Central memory CD8-positive, alpha-beta T cell (primary cell): ENCODE results near the gene LRIT3.

Experiments
- ATAC-seq: fragments of 150-1000 bp; cut with Tn5 transposase; replicated peaks from 2 replicates; pipeline ENCODE4 v1.10.0; 2022; ENCODE audit warnings: mild to moderate bottlenecking, moderate FRiP score, moderate number of reproducible peaks; ENCODE audit not compliant: poor library complexity, severe bottlenecking; ENCODE audit errors: extremely low read depth
- DNase-seq, 2 donors: peaks; one replicate each; pipeline ENCODE4 v3.0.0; 2021; ENCODE audit warnings: low spot score in 2 of 2
- H3K27ac Mint-ChIP-seq: one replicate; pipeline ENCODE4 v1.8.0; 2022; ENCODE audit warnings: low read depth, mild to moderate bottlenecking, moderate library complexity, mixed read lengths
- H3K27me3 Mint-ChIP-seq: one replicate; pipeline ENCODE4 v1.8.0; 2022; ENCODE audit warnings: mixed read lengths
- H3K36me3 Mint-ChIP-seq: one replicate; pipeline ENCODE4 v1.8.0; 2022; ENCODE audit warnings: mild to moderate bottlenecking, moderate library complexity, mixed read lengths; ENCODE audit not compliant: insufficient read depth
- H3K4me1 Mint-ChIP-seq: one replicate; pipeline ENCODE4 v1.8.0; 2022; ENCODE audit warnings: mixed read lengths
- H3K4me3 Mint-ChIP-seq: one replicate; pipeline ENCODE4 v1.8.0; 2022; ENCODE audit warnings: mild to moderate bottlenecking, moderate library complexity, mixed read lengths
- H3K9me3 Mint-ChIP-seq: one replicate; pipeline ENCODE4 v1.8.0; 2022; ENCODE audit warnings: mixed read lengths

Gene LRIT3

GRCh38 chr4:109847896-109848442 lies at the start of gene LRIT3:
Gene LRIT3 (plus strand): TSS chr4:109848107. CDS start chr4:109848202, 95 bp downstream.
- Mint-ChIP-seq H3K4me3 (no peak within 1 kb of the TSS), H3K36me3 (no peaks in the 10 kb centered on the region), H3K4me1 (no peaks in the 10 kb centered on the region), H3K9me3 (no peaks in the 10 kb centered on the region), H3K27me3 (peaks cover 9% of the 10 kb centered on the region), H3K27ac (no peak within 1 kb of the TSS)
- no peak for DNase-seq
- no peak for ATAC-seq

DNA sequence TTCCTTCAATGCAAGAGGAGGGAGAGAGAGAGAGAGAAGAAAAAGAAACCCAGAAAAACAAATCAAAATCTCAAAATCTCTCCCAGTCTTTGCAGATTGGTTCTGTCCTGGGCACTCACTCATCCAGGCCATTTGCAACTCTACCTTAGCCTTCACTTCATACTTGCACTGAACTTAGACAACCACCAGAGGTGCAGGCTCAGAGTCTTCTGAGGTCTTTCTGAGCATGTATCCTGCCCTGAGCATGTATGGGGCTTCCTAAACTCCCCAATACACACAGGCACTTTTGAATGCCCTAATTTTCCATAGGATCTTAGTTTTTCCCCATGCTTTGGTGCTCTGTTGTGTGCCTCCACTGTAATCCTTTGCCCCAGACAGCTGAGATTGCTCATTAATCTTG lies 49.0 kb upstream of the LRIT3 start:
- Mint-ChIP-seq H3K4me3 (no peak overlapping the region), H3K4me1 (no peaks in the 10 kb centered on the region), H3K9me3 (peaks cover 14% of the 10 kb centered on the region), H3K36me3 (no peaks in the 10 kb centered on the region), H3K27me3 (peaks cover 21% of the 10 kb centered on the region), H3K27ac (no peak overlapping the region)
- DNase-seq: no peak
- no peak for ATAC-seq

GRCh38 chr4:109801099-109801789 lies 46.7 kb upstream of the LRIT3 start:
- DNase-seq (no peak), ATAC-seq (no peak)
- H3K4me1 Mint-ChIP-seq: no peaks in the 10 kb centered on the region
- peaks cover 15% of the 10 kb centered on the region for H3K27me3 Mint-ChIP-seq
- no peaks in the 10 kb centered on the region for H3K36me3 Mint-ChIP-seq
- no peak overlapping the region for H3K4me3 Mint-ChIP-seq
- no peaks in the 10 kb centered on the region for H3K9me3 Mint-ChIP-seq
- H3K27ac Mint-ChIP-seq: no peak overlapping the region

GRCh38 chr4:109801895-109802319 lies 46.0 kb upstream of the LRIT3 start, which contains the start of gene CFI:
Gene CFI (minus strand): TSS chr4:109801999. CDS start chr4:109801971, 28 bp downstream.
- Mint-ChIP-seq H3K9me3 (no peaks in the 10 kb centered on the region), H3K36me3 (no peaks in the 10 kb centered on the region), H3K27me3 (peaks cover 13% of the 10 kb centered on the region), H3K4me1 (no peaks in the 10 kb centered on the region), H3K27ac (no peak within 1 kb of the TSS), H3K4me3 (no peak within 1 kb of the TSS)
- ATAC-seq: no peak
- DNase-seq: no peak

GRCh38 chr4:109803924-109804571 lies 43.9 kb upstream of the LRIT3 start:
- Mint-ChIP-seq H3K4me1 (no peaks in the 10 kb centered on the region), H3K27ac (no peak overlapping the region), H3K4me3 (no peak overlapping the region), H3K9me3 (no peaks in the 10 kb centered on the region), H3K36me3 (no peaks in the 10 kb centered on the region), H3K27me3 (peaks cover 23% of the 10 kb centered on the region)
- ATAC-seq: no peak
- no peak for DNase-seq

GRCh38 chr4:109809655-109810054 lies 38.3 kb upstream of the LRIT3 start:
- Mint-ChIP-seq H3K27ac (no peak overlapping the region), H3K27me3 (peaks cover 21% of the 10 kb centered on the region), H3K4me1 (peaks cover 3% of the 10 kb centered on the region), H3K36me3 (no peaks in the 10 kb centered on the region), H3K9me3 (no peaks in the 10 kb centered on the region), H3K4me3 (no peak overlapping the region)
- DNase-seq (no peak), ATAC-seq (no peak)

DNA sequence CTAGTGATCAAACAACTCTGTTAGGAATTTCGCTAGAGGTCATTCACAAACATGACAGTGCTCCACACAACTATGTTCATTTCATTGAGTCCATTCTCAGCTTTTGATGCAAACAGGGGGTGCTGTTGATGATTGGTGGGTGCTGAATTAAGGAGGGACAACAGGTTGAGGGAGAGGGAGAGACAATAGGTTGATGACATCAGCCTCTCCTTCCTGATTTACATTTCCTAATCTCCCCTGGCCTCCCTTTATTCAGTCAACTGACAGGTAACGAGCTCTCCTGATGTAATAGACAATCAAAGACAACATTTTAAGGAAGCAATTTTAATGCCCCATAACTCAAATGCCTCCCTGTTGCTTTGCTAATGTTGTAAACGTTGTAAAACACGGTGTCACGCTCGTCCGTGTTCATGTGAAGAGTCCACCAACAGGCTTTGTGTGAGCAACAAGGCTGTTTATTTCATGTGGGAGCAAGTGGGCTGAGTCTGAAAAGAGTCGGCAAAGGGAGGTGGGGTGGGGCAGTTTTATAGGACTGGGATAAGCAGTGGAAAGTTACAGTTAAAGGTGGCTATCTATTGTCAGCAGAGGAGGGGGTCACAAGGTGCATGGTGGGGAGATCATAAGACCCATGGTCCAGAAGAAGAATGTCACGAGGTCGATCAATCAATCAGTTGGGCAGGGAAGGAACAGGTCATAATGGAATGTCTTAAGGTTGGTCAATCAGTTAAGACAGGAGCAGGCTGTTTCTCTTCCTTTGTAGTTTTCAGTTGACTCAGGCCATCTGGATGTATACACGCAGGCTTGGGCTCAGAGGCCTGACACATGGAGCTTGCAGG lies 37.1 kb upstream of the LRIT3 start:
- Mint-ChIP-seq H3K27me3 (peaks cover 10% of the 10 kb centered on the region), H3K9me3 (no peaks in the 10 kb centered on the region), H3K36me3 (peaks cover 7% of the 10 kb centered on the region), H3K4me1 (peaks cover 10% of the 10 kb centered on the region), H3K27ac (no peak overlapping the region), H3K4me3 (no peak overlapping the region)
- DNase-seq (no peak), ATAC-seq (no peak)

- no peak overlapping the region for H3K4me3 Mint-ChIP-seq
- peaks cover 13% of the 10 kb centered on the region for H3K36me3 Mint-ChIP-seq
- no peak for ATAC-seq
- H3K27me3 Mint-ChIP-seq: peaks cover 10% of the 10 kb centered on the region
- DNase-seq: no peak
- peaks cover 19% of the 10 kb centered on the region for H3K4me1 Mint-ChIP-seq
- no peak overlapping the region for H3K27ac Mint-ChIP-seq
- H3K9me3 Mint-ChIP-seq: no peaks in the 10 kb centered on the region
Observed at GRCh38 chr4:109811707-109812106, 36.2 kb upstream of the LRIT3 start.

DNA sequence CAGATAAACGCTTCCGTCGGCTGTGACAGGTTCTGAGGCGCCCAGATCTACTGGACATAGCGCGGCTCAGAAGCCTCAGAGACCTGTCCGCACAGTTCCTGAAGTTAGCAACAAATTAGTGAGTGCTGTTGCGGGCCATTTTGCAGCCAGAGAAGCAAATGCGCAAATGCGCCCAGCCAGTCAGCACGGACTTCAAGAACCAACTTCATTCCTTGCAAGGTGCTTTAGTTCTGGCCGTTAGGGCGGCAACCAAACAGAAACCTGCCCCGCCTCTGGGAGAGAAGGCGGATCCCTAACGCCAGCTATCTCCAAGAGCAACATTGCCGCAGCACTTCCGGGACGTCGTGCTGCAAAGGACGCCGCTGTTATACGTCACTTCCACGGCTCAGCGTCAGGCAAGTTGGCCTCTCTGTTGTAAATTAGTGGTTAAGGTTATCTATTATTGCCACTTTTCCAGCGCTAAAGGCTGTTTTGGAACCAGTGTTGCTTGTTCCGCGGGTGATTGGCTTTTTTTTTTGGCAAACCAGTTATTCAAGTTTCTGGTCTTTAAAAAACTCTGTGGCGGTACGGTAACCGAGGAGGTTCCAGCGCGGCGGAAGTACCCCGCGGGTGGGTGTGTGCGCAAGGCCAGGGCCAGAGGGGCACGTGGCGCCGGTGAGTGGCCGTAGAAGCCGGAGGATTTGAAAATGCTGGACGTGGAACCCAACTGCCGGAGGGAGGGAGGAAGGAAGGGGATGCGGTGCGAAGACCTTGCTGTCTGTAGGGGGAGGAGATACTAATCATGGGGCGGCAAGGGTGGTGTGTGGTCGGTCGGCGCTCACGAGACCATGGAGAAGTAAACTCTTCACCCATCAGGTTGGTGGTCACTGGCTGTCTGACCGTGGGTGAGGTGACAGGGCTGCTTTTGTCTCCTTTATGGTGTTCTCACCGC lies 32.5 kb upstream of the LRIT3 start, which contains the start of gene GAR1:
Gene GAR1 (plus strand): TSS at position 612 of the 931 bp plus-strand sequence. CDS start 403 bp downstream, outside the sequence.
- peak; percentile 92 for ATAC-seq
- peak within 1 kb of the TSS; percentile 95 for H3K4me3 Mint-ChIP-seq
- peak; percentile 65 to 70 for DNase-seq
- no peaks in the 10 kb centered on the region for H3K9me3 Mint-ChIP-seq
- peaks cover 28% of the 10 kb centered on the region for H3K36me3 Mint-ChIP-seq
- peak within 1 kb of the TSS; percentile 98 for H3K27ac Mint-ChIP-seq
- H3K27me3 Mint-ChIP-seq: no peaks in the 10 kb centered on the region
- peaks cover 39% of the 10 kb centered on the region for H3K4me1 Mint-ChIP-seq

GRCh38 chr4:109816082-109816442 lies 31.8 kb upstream of the LRIT3 start:
- no peaks in the 10 kb centered on the region for H3K9me3 Mint-ChIP-seq
- H3K4me1 Mint-ChIP-seq: peaks cover 43% of the 10 kb centered on the region
- DNase-seq (peak; percentile 20 to 31), ATAC-seq (peak; percentile 34)
- H3K27ac Mint-ChIP-seq: peak overlapping the region; percentile 98
- H3K27me3 Mint-ChIP-seq: no peaks in the 10 kb centered on the region
- H3K4me3 Mint-ChIP-seq: peak overlapping the region; percentile 95
- peaks cover 29% of the 10 kb centered on the region for H3K36me3 Mint-ChIP-seq

GRCh38 chr4:109816894-109817293 lies 31.0 kb upstream of the LRIT3 start:
- peaks cover 34% of the 10 kb centered on the region for H3K36me3 Mint-ChIP-seq
- peak overlapping the region; percentile 98 for H3K27ac Mint-ChIP-seq
- H3K27me3 Mint-ChIP-seq: no peaks in the 10 kb centered on the region
- peak overlapping the region; percentile 95 for H3K4me3 Mint-ChIP-seq
- ATAC-seq: no peak
- H3K4me1 Mint-ChIP-seq: peaks cover 45% of the 10 kb centered on the region
- DNase-seq: no peak
- H3K9me3 Mint-ChIP-seq: no peaks in the 10 kb centered on the region
